Fibroblast of lung (primary cell): Measurements from ENCODE around the gene SCTR.

Experiments
- EZH2 ChIP-seq: IDR thresholded peaks from 2 replicates; pipeline ENCODE4 v1.5.1; 2012; ENCODE audit warnings: low read length, control low read depth, mild to moderate bottlenecking; ENCODE audit errors: missing control alignments
- TF ChIP-seq, protein P1 (sequence below), 2 donors: IDR thresholded peaks in 1 of 2; conservative IDR thresholded peaks in 1 of 2; 1 replicate in 1 of 2; 2 replicates in 1 of 2; pipeline ENCODE4 v1.5.1; 2011 to 2012; ENCODE audit warnings: low read length in 2 of 2, control low read depth in 1 of 2, inconsistent platforms in 1 of 2, low read depth in 1 of 2, mild to moderate bottlenecking in 1 of 2

DNA sequence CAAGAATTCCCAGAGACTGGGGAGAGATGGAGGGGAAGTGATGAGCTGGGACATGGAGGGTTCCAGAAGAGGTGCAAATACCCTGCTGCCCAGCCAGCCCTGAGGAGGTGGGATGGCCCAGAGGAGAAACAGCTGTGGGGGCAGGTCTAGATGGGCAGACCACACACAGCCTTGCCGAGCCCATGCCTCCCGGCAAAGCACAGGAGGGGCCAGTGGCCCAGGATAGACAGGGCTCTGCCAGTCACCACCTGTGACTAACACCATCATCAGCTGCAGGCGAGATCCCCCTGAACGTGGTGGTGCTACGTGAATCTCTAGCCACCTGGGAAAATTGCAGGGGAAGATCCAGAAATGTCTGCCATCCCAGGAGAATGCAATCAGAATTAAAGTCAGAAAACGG, 39.4 kb downstream of the SCTR start:
- TF ChIP-seq, protein P1, sequence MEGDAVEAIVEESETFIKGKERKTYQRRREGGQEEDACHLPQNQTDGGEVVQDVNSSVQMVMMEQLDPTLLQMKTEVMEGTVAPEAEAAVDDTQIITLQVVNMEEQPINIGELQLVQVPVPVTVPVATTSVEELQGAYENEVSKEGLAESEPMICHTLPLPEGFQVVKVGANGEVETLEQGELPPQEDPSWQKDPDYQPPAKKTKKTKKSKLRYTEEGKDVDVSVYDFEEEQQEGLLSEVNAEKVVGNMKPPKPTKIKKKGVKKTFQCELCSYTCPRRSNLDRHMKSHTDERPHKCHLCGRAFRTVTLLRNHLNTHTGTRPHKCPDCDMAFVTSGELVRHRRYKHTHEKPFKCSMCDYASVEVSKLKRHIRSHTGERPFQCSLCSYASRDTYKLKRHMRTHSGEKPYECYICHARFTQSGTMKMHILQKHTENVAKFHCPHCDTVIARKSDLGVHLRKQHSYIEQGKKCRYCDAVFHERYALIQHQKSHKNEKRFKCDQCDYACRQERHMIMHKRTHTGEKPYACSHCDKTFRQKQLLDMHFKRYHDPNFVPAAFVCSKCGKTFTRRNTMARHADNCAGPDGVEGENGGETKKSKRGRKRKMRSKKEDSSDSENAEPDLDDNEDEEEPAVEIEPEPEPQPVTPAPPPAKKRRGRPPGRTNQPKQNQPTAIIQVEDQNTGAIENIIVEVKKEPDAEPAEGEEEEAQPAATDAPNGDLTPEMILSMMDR (conservative IDR thresholded peaks at IDR 0.05 in 1 of 2, IDR thresholded peaks at IDR 0.05 in 1 of 2; ENCODE audit: low read depth in 1 of 2, low read length in 2 of 2): no peak
- no peak for TF ChIP-seq EZH2
